Adrenal gland (tissue), 12 donors: ENCODE data around the gene ZNF346. TPM values are rescaled to one million over a fixed set of nuclear protein-coding genes. Genes with fewer than 3 reads are reported as not detected.

ENCODE experiments used
- DNase-seq, 7 donors: peaks; one replicate each; pipeline ENCODE4 v3.0.0-alpha.2; 2019 to 2020
- H3K27ac ChIP-seq, 5 donors: fragments of 200-600 bp; sonication (generic) in 4 of 5; 1 replicate in 3 of 5; 2 replicates in 2 of 5; pipeline versions ENCODE4 v1.5.1 to v1.8.0; 2016 to 2020; ENCODE audit warnings: mild to moderate bottlenecking in 1 of 5
- H3K27me3 ChIP-seq: fragments of 200-600 bp; 2 replicates; pipeline ENCODE4 v1.8.0; 2021
- H3K36me3 ChIP-seq, 2 donors: fragments of 200-600 bp; replicated peaks in 1 of 2; 1 replicate in 1 of 2; 2 replicates in 1 of 2; pipeline versions ENCODE4 v1.5.1 to v1.8.0; 2018 to 2022
- H3K4me1 ChIP-seq, 2 donors: fragments of 200-600 bp; replicated peaks in 1 of 2; 1 replicate in 1 of 2; 2 replicates in 1 of 2; pipeline versions ENCODE4 v1.5.1 to v1.8.0; 2018 to 2021
- H3K4me3 ChIP-seq, 4 donors: fragments of 200-600 bp; sonication (generic) in 3 of 4; one replicate each; pipeline ENCODE4 v1.5.1; 2016 to 2018
- H3K9me3 ChIP-seq, 3 donors: fragments of 200-600 bp; sonication (generic) in 1 of 3; replicated peaks in 1 of 3; 1 replicate in 2 of 3; 2 replicates in 1 of 3; pipeline versions ENCODE4 v1.5.1 to v1.8.0; 2016 to 2021
- CTCF ChIP-seq, 6 experiments: fragments of 450-650 bp in 4 of 6; fragments of 200-600 bp in 2 of 6; sonication (generic) in 1 of 6; IDR thresholded peaks; 1 replicate in 5 of 6; 2 replicates in 1 of 6; pipeline versions ENCODE4 v1.5.1 to v1.8.0; 2016 to 2021; ENCODE audit warnings: antibody characterized with exemption in 6 of 6, mild to moderate bottlenecking in 2 of 6, moderate library complexity in 1 of 6
- POLR2A ChIP-seq, 2 donors: fragments of 450-650 bp; IDR thresholded peaks; one replicate each; pipeline ENCODE4 v1.6.1; 2017; ENCODE audit warnings: antibody characterized with exemption in 2 of 2, mild to moderate bottlenecking in 2 of 2, moderate library complexity in 1 of 2
- WGBS, 4 donors: extraction: QIAGEN DNeasy Blood & Tissue Kit in 2 of 4; methylation state at CpG; one replicate each; pipeline versions ENCODE4 v1.1.5 to v1.1.7; 2013 to 2017; 5-methylcytosine and 5-hydroxymethylcytosine counted together
- intact Hi-C, 2 donors: fragments of 100-400 bp; cut with DNase I; formaldehyde crosslinking; loops; one replicate each; pipeline versions ENCODE4 v1.14.1 to v1.15.0; 2022 to 2023
- polyA plus RNA-seq, 3 donors: library from polyadenylated mRNA; stranded (reverse); fragments of 200-250 nt in 2 of 3; fragments of 350-450 nt in 1 of 3; fragmentation: Illumina TruSeq in 1 of 3; extraction: RNeasy Lipid Tissue Mini Kit (QIAGEN cat#74804) in 1 of 3; gene quantifications; one replicate each; pipeline ENCODE4 v1.2.3, GENCODE V29; 2013 to 2014
- total RNA-seq, 9 donors: library from RNA; depleted of rRNA in 4 of 9; stranded (reverse); fragments of >200 nt in 4 of 9; fragments of 120-200 nt in 1 of 9; fragmentation: NEBNext Ultra II Directional in 1 of 9; extraction: Animal tissue kit (Norgen Biotek cat#: 25700) in 1 of 9; gene quantifications; one replicate each; pipeline versions ENCODE4 v1.1.0 to v1.2.4, GENCODE V29; 2013 to 2023
- donor health status: healthy with polysubstance abuse.
- donor health status: Bipolar disorder and iron deficiency.
- donor health status: DM: yes; HTN: yes; CAD: no.
- donor health status: DM: no; HTN: no; CAD: no.
- donor health status: DM: no; HTN: no; CAD: no.
- donor health status: DM: yes; HTN: yes; CAD: no.

ZNF346 gene
- total and polyA plus RNA-seq, 12 donors: 7.9 to 29.4 (median 17.1) TPM

GRCh38 chr5:177098470-177099141 lies 76.1 kb downstream of the ZNF346 start:
- Histone ChIP-seq H3K4me1 (peaks cover 23 to 35% of the 10 kb centered on the region in 2 donors), H3K27me3 (no peaks in the 10 kb centered on the region), H3K36me3 (no peaks in the 10 kb centered on the region), H3K27ac (peak overlapping the region in 3 of 5 donors; percentile 12 to 73 (median 58)), H3K4me3 (no peak overlapping the region), H3K9me3 (no peaks in the 10 kb centered on the region)
- 33 to 69% (median 47%) methylated on average over 4 to 18 of the region's 18 CpGs for WGBS, 4 donors
- DNase-seq: peak in 4 of 7 donors; percentile 46 to 56 (median 52)
- intact Hi-C loops: loop anchor here in 1 of 2 donors (10.0 kb wide), 1 partner anchor 444 kb away; no protein-coding TSS in a partner anchor
- TF ChIP-seq CTCF (IDR thresholded peaks at IDR 0.05) (no peak), POLR2A (IDR thresholded peaks at IDR 0.05) (no peak)

GRCh38 chr5:177099422-177100093 lies 77.1 kb downstream of the ZNF346 start:
- H3K36me3 ChIP-seq: no peaks in the 10 kb centered on the region
- no peak overlapping the region for H3K27ac ChIP-seq
- intact Hi-C loops: loop anchor here in 1 of 2 donors (10.0 kb wide), 1 partner anchor 445 kb away; no protein-coding TSS in a partner anchor
- no peaks in the 10 kb centered on the region for H3K9me3 ChIP-seq
- WGBS, 4 donors: 82 to 88% (median 83%) methylated on average over 13 of the region's 13 CpGs
- no peaks in the 10 kb centered on the region for H3K27me3 ChIP-seq
- no peak for DNase-seq
- TF ChIP-seq POLR2A (IDR thresholded peaks at IDR 0.05) (no peak), CTCF (IDR thresholded peaks at IDR 0.05) (no peak)
- H3K4me3 ChIP-seq: no peak overlapping the region
- peaks cover 20 to 27% of the 10 kb centered on the region in 2 donors for H3K4me1 ChIP-seq

- TF ChIP-seq POLR2A (IDR thresholded peaks at IDR 0.05): no peak
- TF ChIP-seq CTCF (IDR thresholded peaks at IDR 0.05): no peak
- 50 to 80% (median 63%) methylated on average over 2 to 6 of the region's 6 CpGs for WGBS, 4 donors
- DNase-seq: no peak
- H3K9me3 ChIP-seq: no peaks in the 10 kb centered on the region
- H3K4me1 ChIP-seq: peaks cover 11 to 17% of the 10 kb centered on the region in 2 donors
- no peaks in the 10 kb centered on the region for H3K27me3 ChIP-seq
- H3K27ac ChIP-seq: no peak overlapping the region
- intact Hi-C loops: no loop called here
- H3K4me3 ChIP-seq: no peak overlapping the region
- no peaks in the 10 kb centered on the region for H3K36me3 ChIP-seq
Observed at GRCh38 chr5:177100714-177101121, 78.2 kb downstream of the ZNF346 start.

- intact Hi-C loops: no loop called here
- no peaks in the 10 kb centered on the region for H3K9me3 ChIP-seq
- no peak for TF ChIP-seq CTCF (IDR thresholded peaks at IDR 0.05)
- TF ChIP-seq POLR2A (IDR thresholded peaks at IDR 0.05): no peak
- H3K36me3 ChIP-seq: no peaks in the 10 kb centered on the region
- DNase-seq: no peak
- no peaks in the 10 kb centered on the region for H3K27me3 ChIP-seq
- H3K4me3 ChIP-seq: no peak overlapping the region
- WGBS, 4 donors: 56 to 71% (median 59%) methylated on average over 8 to 9 of the region's 9 CpGs
- H3K27ac ChIP-seq: no peak overlapping the region
- H3K4me1 ChIP-seq: peaks cover 0 to 3% of the 10 kb centered on the region in 2 donors
Observed at GRCh38 chr5:177103523-177104253, 81.2 kb downstream of the ZNF346 start.
